SK-N-SH (cell line): ENCODE results near the gene ZYG11A. TPM values are rescaled to one million over a fixed set of nuclear protein-coding genes. Genes with fewer than 3 reads are reported as not detected.
"Not testable (repeated sequence)": the region's sequence is repeated elsewhere in the genome, so short reads cannot be mapped to it uniquely, and the experiment has no call there.

Experiments used
- CTCF ChIA-PET: fragments of 300-600, 350-600 bp; formaldehyde crosslinking; extraction: SDS; loops from one replicate; lab custom pipeline; 2021; lab: Yijun Ruan, JAX
- POLR2A ChIA-PET: fragments of 350-600 bp; sonication (Branson Sonifier 250); formaldehyde crosslinking; extraction: SDS; loops from one replicate; lab custom pipeline; 2020; ENCODE audit warnings: antibody characterized with exemption, inconsistent platforms; lab: Yijun Ruan, JAX
- DNase-seq: peaks from one replicate; pipeline ENCODE4 v3.0.0; 2012
- H2AFZ ChIP-seq: fragments of 200-600 bp; sonication (generic); 2 replicates; pipeline ENCODE4 v1.8.1; 2016; ENCODE audit warnings: antibody characterized with exemption, mild to moderate bottlenecking, low read depth
- H3F3A ChIP-seq: fragments of 200-600 bp; sonication (generic); replicated peaks from 2 replicates; pipeline ENCODE3; 2016; ENCODE audit warnings: antibody characterized with exemption, mild to moderate bottlenecking; ENCODE audit not compliant: insufficient read depth
- H3K27ac ChIP-seq, 2 experiments: fragments of 200-500 bp in 1 of 2; fragments of 200-600 bp in 1 of 2; sonication (Bioruptor generic) in 1 of 2; sonication (generic), shearing (Covaris generic) in 1 of 2; 2 replicates each; pipeline versions ENCODE4 v1.5.1 to v1.6.1; 2014 to 2016; ENCODE audit warnings: low read depth in 2 of 2, inconsistent platforms in 1 of 2, low read length in 1 of 2, mild to moderate bottlenecking in 1 of 2, mixed read lengths in 1 of 2
- H3K27me3 ChIP-seq: fragments of 200-600 bp; sonication (generic), shearing (Covaris generic); 2 replicates; pipeline ENCODE4 v1.6.1; 2016; ENCODE audit warnings: mixed run types; ENCODE audit not compliant: insufficient read depth
- H3K36me3 ChIP-seq, 2 experiments: fragments of 200-500 bp in 1 of 2; fragments of 200-600 bp in 1 of 2; sonication (Bioruptor generic) in 1 of 2; sonication (generic) in 1 of 2; replicated peaks in 1 of 2; 2 replicates each; pipeline versions ENCODE3 to v1.5.1; 2014 to 2016; ENCODE audit warnings: low read length in 1 of 2, mild to moderate bottlenecking in 1 of 2; ENCODE audit not compliant: insufficient read depth in 2 of 2, control insufficient read depth in 1 of 2
- H3K4me1 ChIP-seq, 2 experiments: fragments of 200-500 bp in 1 of 2; fragments of 200-600 bp in 1 of 2; sonication (Bioruptor generic) in 1 of 2; sonication (generic), shearing (Covaris generic) in 1 of 2; 2 replicates each; pipeline versions ENCODE4 v1.5.1 to v1.6.1; 2014 to 2016; ENCODE audit warnings: low read depth in 1 of 2, low read length in 1 of 2, mixed run types in 1 of 2; ENCODE audit not compliant: insufficient read depth in 2 of 2, control insufficient read depth in 1 of 2
- H3K4me2 ChIP-seq: fragments of 200-600 bp; sonication (generic), shearing (Covaris generic); 2 replicates; pipeline ENCODE4 v1.6.1; 2017; ENCODE audit warnings: mixed run types
- H3K4me3 ChIP-seq, 2 experiments: fragments of 200-500 bp in 1 of 2; fragments of 200-600 bp in 1 of 2; sonication (Bioruptor generic) in 1 of 2; sonication (generic), shearing (Covaris generic) in 1 of 2; 2 replicates each; pipeline versions ENCODE4 v1.5.1 to v1.8.1; 2014 to 2016; ENCODE audit warnings: low read depth in 2 of 2, inconsistent platforms in 1 of 2, low read length in 1 of 2, mild to moderate bottlenecking in 1 of 2, mixed read lengths in 1 of 2, moderate library complexity in 1 of 2
- H3K79me2 ChIP-seq: fragments of 200-600 bp; sonication (generic); 2 replicates; pipeline ENCODE4 v1.8.1; 2017; ENCODE audit warnings: mild to moderate bottlenecking; ENCODE audit not compliant: insufficient read depth
- H3K9ac ChIP-seq: fragments of 200-600 bp; sonication (generic); 2 replicates; pipeline ENCODE4 v1.6.1; 2017; ENCODE audit warnings: mixed run types
- H3K9me2 ChIP-seq: fragments of 200-600 bp; sonication (generic); 2 replicates; pipeline ENCODE4 v1.6.1; 2017; ENCODE audit warnings: mixed run types
- H3K9me3 ChIP-seq: fragments of 200-600 bp; sonication (generic); 2 replicates; pipeline ENCODE4 v1.6.1; 2017; ENCODE audit warnings: mixed run types, mild to moderate bottlenecking, moderate library complexity
- H4K20me1 ChIP-seq: fragments of 200-600 bp; sonication (generic); 2 replicates; pipeline ENCODE4 v1.6.1; 2017; ENCODE audit warnings: mild to moderate bottlenecking, mixed run types; ENCODE audit not compliant: insufficient read depth
- CHD2 ChIP-seq: fragments of 150-350 bp; IDR thresholded peaks from 2 replicates; pipeline ENCODE4 v1.6.1; 2018; ENCODE audit warnings: low read length; ENCODE audit not compliant: partially characterized antibody
- EP300 ChIP-seq, 2 experiments: IDR thresholded peaks; 2 replicates each; pipeline versions ENCODE4 v1.4.0 to v1.6.1; 2012; ENCODE audit warnings: borderline replicate concordance in 1 of 2, low read depth in 1 of 2, low read length in 1 of 2
- FOXM1 ChIP-seq: IDR thresholded peaks from 2 replicates; pipeline ENCODE4 v1.4.0; 2012; ENCODE audit warnings: low read depth, mild to moderate bottlenecking
- GABPA ChIP-seq: IDR thresholded peaks from 2 replicates; pipeline ENCODE4 v1.4.0; 2012; ENCODE audit warnings: low read depth, mild to moderate bottlenecking
- GATA2 ChIP-seq: sonication (generic); formaldehyde crosslinking; IDR thresholded peaks from 2 replicates; pipeline ENCODE4 v1.5.0; 2020; ENCODE audit warnings: mild to moderate bottlenecking, missing genetic modification reagents
- MEF2A ChIP-seq: IDR thresholded peaks from 2 replicates; pipeline ENCODE4 v1.4.0; 2012; ENCODE audit warnings: low read depth, borderline replicate concordance
- MXI1 ChIP-seq: IDR thresholded peaks from 2 replicates; pipeline ENCODE4 v1.6.1; 2012; ENCODE audit warnings: mild to moderate bottlenecking, low read depth, low read length, improper control_type of control experiment
- RAD21 ChIP-seq: IDR thresholded peaks from 2 replicates; pipeline ENCODE4 v1.6.1; 2012; ENCODE audit warnings: mild to moderate bottlenecking, low read length
- RFX5 ChIP-seq: IDR thresholded peaks from 2 replicates; pipeline ENCODE4 v1.6.1; 2012; ENCODE audit warnings: mild to moderate bottlenecking, improper control_type of control experiment, low read length
- SIN3A ChIP-seq: IDR thresholded peaks from 2 replicates; pipeline ENCODE4 v1.6.1; 2012; ENCODE audit warnings: low read depth, mild to moderate bottlenecking, low read length, moderate library complexity, borderline replicate concordance
- TEAD4 ChIP-seq: IDR thresholded peaks from 2 replicates; pipeline ENCODE4 v1.4.0; 2012; ENCODE audit warnings: mild to moderate bottlenecking, borderline replicate concordance; ENCODE audit not compliant: insufficient read depth
- WGBS: methylation state at CpG from one replicate; pipeline ENCODE4 v1.1.6; 2017; ENCODE audit warnings: low lambda C conversion rate; 5-methylcytosine and 5-hydroxymethylcytosine counted together
- polyA plus RNA-seq, 3 experiments: library from polyadenylated mRNA; depleted of rRNA; stranded (reverse); fragments of >200 nt; gene quantifications; 2 replicates each; pipeline ENCODE4 v1.2.3, GENCODE V29; 2012
- TF ChIP-seq, protein P1 (sequence below): fragments of 150-350 bp; IDR thresholded peaks from 2 replicates; pipeline ENCODE4 v1.6.1; 2016; ENCODE audit warnings: mild to moderate bottlenecking, low read depth, low read length
- TF ChIP-seq, protein P2 (sequence below): IDR thresholded peaks from 2 replicates; pipeline ENCODE4 v1.4.0; 2012; ENCODE audit warnings: low read depth
- TF ChIP-seq, protein P3 (sequence below): IDR thresholded peaks from 2 replicates; pipeline ENCODE4 v1.4.0; 2012; ENCODE audit warnings: low read depth, borderline replicate concordance
- TF ChIP-seq, protein P4 (sequence below): IDR thresholded peaks from 2 replicates; pipeline ENCODE4 v1.4.0; 2012; ENCODE audit warnings: low read depth, borderline replicate concordance

The ZYG11A gene
- polyA plus RNA-seq (2012; rRNA removed): 0.41 TPM in 2 replicates
- 0.27 and 0.33 TPM in 2 replicates for polyA plus RNA-seq (2012; cell fraction: cytosol; rRNA removed)
- polyA plus RNA-seq (2012; cell fraction: nucleus; rRNA removed): 0.58 and 0.93 TPM in 2 replicates

DNA sequence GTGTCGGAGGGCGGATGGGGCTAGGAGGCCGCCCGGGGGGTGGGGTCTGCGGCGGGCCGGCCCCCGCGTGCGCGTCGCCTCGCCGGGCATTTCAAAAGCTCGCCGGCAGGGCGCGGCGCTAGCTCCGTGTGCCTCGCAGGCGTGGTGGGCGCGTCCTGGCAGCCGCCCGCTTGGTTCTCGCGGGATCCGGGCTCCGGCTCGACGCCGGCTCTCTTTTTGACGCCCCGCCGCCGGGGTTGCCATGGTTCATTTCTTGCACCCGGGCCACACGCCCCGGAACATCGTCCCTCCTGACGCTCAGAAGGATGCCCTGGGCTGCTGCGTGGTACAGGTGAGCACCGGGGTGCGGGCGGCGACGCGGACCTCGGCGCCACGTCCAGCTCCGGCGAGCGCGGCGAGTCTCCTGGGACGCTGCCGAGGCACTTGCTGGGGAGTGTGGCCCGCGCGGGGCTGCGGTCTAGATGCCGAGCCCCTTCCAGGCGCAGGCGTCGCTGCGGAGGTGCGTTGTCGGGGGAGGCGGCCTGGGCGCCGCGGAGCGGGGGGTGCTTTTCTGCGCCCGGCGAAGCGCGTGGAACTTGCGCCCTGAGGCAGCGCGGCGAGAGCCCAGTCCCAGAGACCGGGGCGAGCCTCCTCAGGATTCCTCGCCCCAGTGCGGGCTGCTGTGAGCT lies at the start of gene ZYG11A:
Gene ZYG11A, plus strand, starts transcription at position 118 of the 668 bp plus-strand sequence. Its CDS starts 124 bp downstream, at position 242.
- H3K4me3 ChIP-seq: peak within 1 kb of the TSS; percentile 52 to 70
- TF ChIP-seq, protein P1, sequence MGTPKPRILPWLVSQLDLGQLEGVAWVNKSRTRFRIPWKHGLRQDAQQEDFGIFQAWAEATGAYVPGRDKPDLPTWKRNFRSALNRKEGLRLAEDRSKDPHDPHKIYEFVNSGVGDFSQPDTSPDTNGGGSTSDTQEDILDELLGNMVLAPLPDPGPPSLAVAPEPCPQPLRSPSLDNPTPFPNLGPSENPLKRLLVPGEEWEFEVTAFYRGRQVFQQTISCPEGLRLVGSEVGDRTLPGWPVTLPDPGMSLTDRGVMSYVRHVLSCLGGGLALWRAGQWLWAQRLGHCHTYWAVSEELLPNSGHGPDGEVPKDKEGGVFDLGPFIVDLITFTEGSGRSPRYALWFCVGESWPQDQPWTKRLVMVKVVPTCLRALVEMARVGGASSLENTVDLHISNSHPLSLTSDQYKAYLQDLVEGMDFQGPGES: no peak
- TF ChIP-seq, protein P2, sequence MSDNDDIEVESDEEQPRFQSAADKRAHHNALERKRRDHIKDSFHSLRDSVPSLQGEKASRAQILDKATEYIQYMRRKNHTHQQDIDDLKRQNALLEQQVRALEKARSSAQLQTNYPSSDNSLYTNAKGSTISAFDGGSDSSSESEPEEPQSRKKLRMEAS: peak; percentile 99
- no peak for TF ChIP-seq TEAD4
- TF ChIP-seq SIN3A: peak; percentile 86; the same call in 1 of the 2 replicates
- no peak for TF ChIP-seq EP300 (IDR thresholded peaks at IDR 0.05; ENCODE audit: borderline replicate concordance in 1 of 2, low read depth in 1 of 2, low read length in 1 of 2)
- no peak for TF ChIP-seq GABPA
- TF ChIP-seq FOXM1: no peak
- TF ChIP-seq GATA2 (CRISPR knock-in tag): no peak
- peak; percentile 94 for TF ChIP-seq MXI1
- no peak; the same call in 1 of the 2 replicates for TF ChIP-seq RAD21
- peak; percentile 99 for TF ChIP-seq CHD2
- TF ChIP-seq, protein P3, sequence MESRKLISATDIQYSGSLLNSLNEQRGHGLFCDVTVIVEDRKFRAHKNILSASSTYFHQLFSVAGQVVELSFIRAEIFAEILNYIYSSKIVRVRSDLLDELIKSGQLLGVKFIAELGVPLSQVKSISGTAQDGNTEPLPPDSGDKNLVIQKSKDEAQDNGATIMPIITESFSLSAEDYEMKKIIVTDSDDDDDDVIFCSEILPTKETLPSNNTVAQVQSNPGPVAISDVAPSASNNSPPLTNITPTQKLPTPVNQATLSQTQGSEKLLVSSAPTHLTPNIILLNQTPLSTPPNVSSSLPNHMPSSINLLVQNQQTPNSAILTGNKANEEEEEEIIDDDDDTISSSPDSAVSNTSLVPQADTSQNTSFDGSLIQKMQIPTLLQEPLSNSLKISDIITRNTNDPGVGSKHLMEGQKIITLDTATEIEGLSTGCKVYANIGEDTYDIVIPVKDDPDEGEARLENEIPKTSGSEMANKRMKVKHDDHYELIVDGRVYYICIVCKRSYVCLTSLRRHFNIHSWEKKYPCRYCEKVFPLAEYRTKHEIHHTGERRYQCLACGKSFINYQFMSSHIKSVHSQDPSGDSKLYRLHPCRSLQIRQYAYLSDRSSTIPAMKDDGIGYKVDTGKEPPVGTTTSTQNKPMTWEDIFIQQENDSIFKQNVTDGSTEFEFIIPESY: peak; percentile 95
- no peak for TF ChIP-seq MEF2A
- no peak for TF ChIP-seq RFX5
- TF ChIP-seq, protein P4, sequence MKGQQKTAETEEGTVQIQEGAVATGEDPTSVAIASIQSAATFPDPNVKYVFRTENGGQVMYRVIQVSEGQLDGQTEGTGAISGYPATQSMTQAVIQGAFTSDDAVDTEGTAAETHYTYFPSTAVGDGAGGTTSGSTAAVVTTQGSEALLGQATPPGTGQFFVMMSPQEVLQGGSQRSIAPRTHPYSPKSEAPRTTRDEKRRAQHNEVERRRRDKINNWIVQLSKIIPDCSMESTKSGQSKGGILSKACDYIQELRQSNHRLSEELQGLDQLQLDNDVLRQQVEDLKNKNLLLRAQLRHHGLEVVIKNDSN: no peak
- no peaks in the 10 kb centered on the region for H3K9me2 ChIP-seq
- 2% methylated on average over 28 of the region's 88 CpGs for WGBS
- peak within 1 kb of the TSS; percentile 37; the same call in 1 of the 2 replicates for H3K9ac ChIP-seq
- H3K9me3 ChIP-seq: no peaks in the 10 kb centered on the region
- H3F3A ChIP-seq: peaks cover 3% of the 10 kb centered on the region
- H3K4me2 ChIP-seq: peak within 1 kb of the TSS; percentile 88
- POLR2A ChIA-PET: no interaction called here
- H2AFZ ChIP-seq: peak within 1 kb of the TSS; percentile 98
- H3K79me2 ChIP-seq: no peaks in the 10 kb centered on the region
- peaks cover 0 to 5% of the 10 kb centered on the region in 2 experiments; a peak in 2 of 4 replicates for H3K4me1 ChIP-seq
- DNase-seq: peak; percentile 97
- no peaks in the 10 kb centered on the region for H3K36me3 ChIP-seq
- CTCF ChIA-PET: interaction anchor here (0.6 to 1.9 kb wide), 6 partner anchors 13 to 334 kb away, joined by 3 to 9 read pairs (median 4); no protein-coding TSS in a partner anchor
- H3K27me3 ChIP-seq: no peaks in the 10 kb centered on the region
- H3K27ac ChIP-seq: no peak within 1 kb of the TSS
- no peaks in the 10 kb centered on the region for H4K20me1 ChIP-seq

DNA sequence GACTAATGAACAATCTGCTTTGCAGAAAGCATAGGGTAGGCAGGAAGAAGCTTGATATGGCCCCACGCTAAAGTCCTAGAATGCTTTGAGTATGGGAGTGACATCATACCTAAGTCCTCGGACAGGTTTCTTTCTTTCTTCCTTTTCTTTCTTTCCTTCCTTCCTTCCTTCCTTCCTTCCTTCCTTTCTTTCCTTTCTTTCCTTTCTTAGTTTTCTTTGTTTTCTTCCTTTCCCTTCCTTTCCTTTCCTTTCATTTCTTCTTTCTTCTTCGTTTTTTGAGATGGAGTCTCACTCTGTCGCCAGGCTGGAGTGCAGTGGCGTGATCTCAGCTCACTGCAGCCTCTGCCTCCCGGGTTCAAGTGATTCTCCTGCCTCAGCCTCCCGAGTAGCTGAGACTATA lies 48.8 kb upstream of the ZYG11A start:
- H4K20me1 ChIP-seq, DNase-seq, H3K4me2 ChIP-seq, POLR2A ChIA-PET, H3K9me3 ChIP-seq, H3K27me3 ChIP-seq, H3K9me2 ChIP-seq, H3K79me2 ChIP-seq, H2AFZ ChIP-seq, H3K4me3 ChIP-seq, H3K27ac ChIP-seq, H3K4me1 ChIP-seq, H3F3A ChIP-seq, H3K9ac ChIP-seq: not testable (repeated sequence)
- CTCF ChIA-PET: interaction anchor here (0.7 kb wide), 1 partner anchor 421 kb away, joined by 3 read pairs; no protein-coding TSS in a partner anchor
- 84% methylated on average over 7 of the region's 7 CpGs for WGBS
- H3K36me3 ChIP-seq: peaks cover 13 to 22% of the 10 kb centered on the region in 2 experiments
